ENCODE measurements around the gene RPS14. TPM values are rescaled to one million over a fixed set of nuclear protein-coding genes. Genes with fewer than 3 reads are reported as not detected.

The RPS14 gene
- total RNA-seq, 2 experiments from 2014 or later: 4,594 to 4,738 TPM

- no peak for DNase-seq
- CTCF ChIA-PET: interaction anchor here (0.6 to 1.9 kb wide), 4 partner anchors 11 to 243 kb away, joined by 3 to 8 read pairs (median 4); no protein-coding TSS in a partner anchor
- Mint-ChIP-seq H3K27me3 (ENCODE audit: low read depth) (no peaks in the 10 kb centered on the region), H3K9me3 (no peaks in the 10 kb centered on the region), H3K4me3 (no peak overlapping the region), H3K27ac (peak overlapping the region; percentile 3), H3K36me3 (ENCODE audit: low read depth) (peaks cover 41% of the 10 kb centered on the region), H3K4me1 (ENCODE audit: low read depth) (no peaks in the 10 kb centered on the region)
- intact Hi-C loops (cut with micrococcal nuclease): no loop called here
Observed at GRCh38 chr5:150399524-150400211, 49.9 kb downstream of the RPS14 start.

- Mint-ChIP-seq H3K9me3 (no peaks in the 10 kb centered on the region), H3K4me1 (ENCODE audit: low read depth) (no peaks in the 10 kb centered on the region), H3K36me3 (ENCODE audit: low read depth) (peaks cover 41% of the 10 kb centered on the region), H3K27me3 (ENCODE audit: low read depth) (no peaks in the 10 kb centered on the region), H3K27ac (peak overlapping the region; percentile 41), H3K4me3 (no peak overlapping the region)
- CTCF ChIA-PET: interaction anchor here (0.8 to 1.9 kb wide), 6 partner anchors 12 to 51 kb away, joined by 3 to 8 read pairs (median 4); no protein-coding TSS in a partner anchor
- no peak for DNase-seq
- intact Hi-C loops (cut with micrococcal nuclease): no loop called here
Observed at GRCh38 chr5:150398722-150399523, 50.6 kb downstream of the RPS14 start.

- intact Hi-C loops (cut with micrococcal nuclease): no loop called here
- H3K4me3 Mint-ChIP-seq: no peak overlapping the region
- peaks cover 45% of the 10 kb centered on the region for H3K36me3 Mint-ChIP-seq (ENCODE audit: low read depth)
- peak overlapping the region; percentile 66 for H3K27ac Mint-ChIP-seq
- no peak for DNase-seq
- H3K4me1 Mint-ChIP-seq (ENCODE audit: low read depth): no peaks in the 10 kb centered on the region
- CTCF ChIA-PET: interaction anchor here (0.5 to 1.9 kb wide), 7 partner anchors 13 to 52 kb away, joined by 3 to 8 read pairs (median 4); no protein-coding TSS in a partner anchor
- no peaks in the 10 kb centered on the region for H3K9me3 Mint-ChIP-seq
- H3K27me3 Mint-ChIP-seq (ENCODE audit: low read depth): no peaks in the 10 kb centered on the region
Observed at GRCh38 chr5:150397782-150398721, 51.5 kb downstream of the RPS14 start.

- no peak for DNase-seq
- H3K27ac Mint-ChIP-seq: no peak overlapping the region
- H3K4me3 Mint-ChIP-seq: no peak overlapping the region
- H3K9me3 Mint-ChIP-seq: no peaks in the 10 kb centered on the region
- intact Hi-C loops (cut with micrococcal nuclease): no loop called here
- no peaks in the 10 kb centered on the region for H3K4me1 Mint-ChIP-seq (ENCODE audit: low read depth)
- CTCF ChIA-PET: interaction anchor here (0.5 to 1.9 kb wide), 4 partner anchors 13 to 39 kb away, joined by 3 to 8 read pairs (median 5); no protein-coding TSS in a partner anchor
- H3K27me3 Mint-ChIP-seq (ENCODE audit: low read depth): no peaks in the 10 kb centered on the region
- H3K36me3 Mint-ChIP-seq (ENCODE audit: low read depth): peaks cover 39% of the 10 kb centered on the region
Observed at GRCh38 chr5:150397146-150397781, 52.3 kb downstream of the RPS14 start.

- CTCF ChIA-PET: interaction anchor here (0.6 to 1.4 kb wide), 2 partner anchors 25 to 40 kb away, joined by 5 read pairs; no protein-coding TSS in a partner anchor
- Mint-ChIP-seq H3K27me3 (ENCODE audit: low read depth) (no peaks in the 10 kb centered on the region), H3K4me3 (no peak overlapping the region), H3K36me3 (ENCODE audit: low read depth) (peaks cover 39% of the 10 kb centered on the region), H3K9me3 (no peaks in the 10 kb centered on the region), H3K27ac (no peak overlapping the region), H3K4me1 (ENCODE audit: low read depth) (no peaks in the 10 kb centered on the region)
- DNase-seq: no peak
- intact Hi-C loops (cut with micrococcal nuclease): no loop called here
Observed at GRCh38 chr5:150396267-150396666, 53.3 kb downstream of the RPS14 start.

GRCh38 chr5:150395688-150395975, 53.9 kb downstream of the RPS14 start:
- no peak for DNase-seq
- intact Hi-C loops (cut with micrococcal nuclease): loop anchor here (1.0 kb wide), 1 partner anchor 41 kb away; no protein-coding TSS in a partner anchor
- peaks cover 36% of the 10 kb centered on the region for H3K36me3 Mint-ChIP-seq (ENCODE audit: low read depth)
- H3K27ac Mint-ChIP-seq: no peak overlapping the region
- no peak overlapping the region for H3K4me3 Mint-ChIP-seq
- no peaks in the 10 kb centered on the region for H3K9me3 Mint-ChIP-seq
- no peaks in the 10 kb centered on the region for H3K27me3 Mint-ChIP-seq (ENCODE audit: low read depth)
- no peaks in the 10 kb centered on the region for H3K4me1 Mint-ChIP-seq (ENCODE audit: low read depth)
- CTCF ChIA-PET: interaction anchor here (1.4 kb wide), 1 partner anchor 41 kb away, joined by 5 read pairs; no protein-coding TSS in a partner anchor

- no peak for DNase-seq
- intact Hi-C loops (cut with micrococcal nuclease): loop anchor here (1.0 kb wide), 1 partner anchor 41 kb away; no protein-coding TSS in a partner anchor
Observed at GRCh38 chr5:150394912-150395687, 54.4 kb downstream of the RPS14 start.

GRCh38 chr5:150394131-150394530, 55.4 kb downstream of the RPS14 start:
- Mint-ChIP-seq H3K4me1 (ENCODE audit: low read depth) (no peaks in the 10 kb centered on the region), H3K27me3 (ENCODE audit: low read depth) (no peaks in the 10 kb centered on the region), H3K36me3 (ENCODE audit: low read depth) (peaks cover 34% of the 10 kb centered on the region), H3K4me3 (no peak overlapping the region), H3K9me3 (no peaks in the 10 kb centered on the region), H3K27ac (peak overlapping the region; percentile 18)
- intact Hi-C loops (cut with micrococcal nuclease): no loop called here
- DNase-seq: no peak
- CTCF ChIA-PET: no interaction called here

More at GRCh38 chr5:150394912-150395687, 54.4 kb downstream of the RPS14 start:
- Mint-ChIP-seq H3K27me3 (ENCODE audit: low read depth) (no peaks in the 10 kb centered on the region), H3K27ac (peak overlapping the region; percentile 36), H3K9me3 (no peaks in the 10 kb centered on the region), H3K4me3 (no peak overlapping the region), H3K36me3 (ENCODE audit: low read depth) (peaks cover 32% of the 10 kb centered on the region), H3K4me1 (ENCODE audit: low read depth) (no peaks in the 10 kb centered on the region)
- CTCF ChIA-PET: interaction anchor here (1.4 kb wide), 1 partner anchor 41 kb away, joined by 5 read pairs; no protein-coding TSS in a partner anchor

GRCh38 chr5:150393096-150393645, 56.4 kb downstream of the RPS14 start:
- CTCF ChIA-PET: no interaction called here
- peaks cover 33% of the 10 kb centered on the region for H3K36me3 Mint-ChIP-seq (ENCODE audit: low read depth)
- peak overlapping the region; percentile 56 for H3K27ac Mint-ChIP-seq

GRCh38 chr5:150392680-150393079, 56.9 kb downstream of the RPS14 start:
- intact Hi-C loops (cut with micrococcal nuclease): no loop called here
- H3K4me1 Mint-ChIP-seq (ENCODE audit: low read depth): no peaks in the 10 kb centered on the region
- H3K36me3 Mint-ChIP-seq (ENCODE audit: low read depth): peaks cover 32% of the 10 kb centered on the region
- H3K27ac Mint-ChIP-seq: no peak overlapping the region
- H3K27me3 Mint-ChIP-seq (ENCODE audit: low read depth): no peaks in the 10 kb centered on the region
- CTCF ChIA-PET: no interaction called here
- DNase-seq: no peak
- no peaks in the 10 kb centered on the region for H3K9me3 Mint-ChIP-seq
- H3K4me3 Mint-ChIP-seq: no peak overlapping the region

More at GRCh38 chr5:150393096-150393645, 56.4 kb downstream of the RPS14 start:
- no peak for DNase-seq
- intact Hi-C loops (cut with micrococcal nuclease): no loop called here
- H3K27me3 Mint-ChIP-seq (ENCODE audit: low read depth): no peaks in the 10 kb centered on the region
- no peaks in the 10 kb centered on the region for H3K4me1 Mint-ChIP-seq (ENCODE audit: low read depth)
- no peak overlapping the region for H3K4me3 Mint-ChIP-seq
- no peaks in the 10 kb centered on the region for H3K9me3 Mint-ChIP-seq

All from activated naive CD4-positive, alpha-beta T cell treated with anti-CD3 and anti-CD28 coated beads for 36 hours (primary cell).